ENCODE measurements around the gene CFB. TPM values are rescaled to one million over a fixed set of nuclear protein-coding genes. Genes with fewer than 3 reads are reported as not detected.
A peak's percentile ranks its signal among the peaks of the same experiment; 100 is the strongest.

CFB gene
- total and polyA plus RNA-seq, 7 experiments from 2014 or later, result 0.56 to 1.8 (median 1.4) TPM; not detected in 2

- intact Hi-C loops (cut with micrococcal nuclease), result loop anchor here (2.0 to 5.0 kb wide), 12 partner anchors 121 to 1746 kb away; partner anchors contain the start of genes AGPAT1 (in 2 of the 2), PRRC2A (in 2 of the 2), ATP6V1G2 (in 1 of the 2) and CSNK2B (in 1 of the 2)
- Mint-ChIP-seq H3K36me3 (peaks cover 21 to 46% (median 26%) of the 10 kb centered on the region in 5 donors), H3K4me3 (peak overlapping the region; percentile 91 to 100 (median 97)), H3K27ac (peak overlapping the region; percentile 91 to 99 (median 97)), H3K27me3 (no peaks in the 10 kb centered on the region), H3K4me1 (peaks cover 25 to 50% (median 39%) of the 10 kb centered on the region in 7 donors), H3K9me3 (no peaks in the 10 kb centered on the region)
- Histone ChIP-seq H3K27ac (ENCODE audit: low read depth, low read length) (peak overlapping the region; percentile 99), H3K4me1 (ENCODE audit: control insufficient read depth in 2 of 2, insufficient read depth in 2 of 2, low read length in 2 of 2) (peaks cover 18 to 20% of the 10 kb centered on the region in 2 donors), H3K36me3 (ENCODE audit: control insufficient read depth in 2 of 3, insufficient read depth in 3 of 3, low read length in 3 of 3) (peaks cover 15 to 72% (median 29%) of the 10 kb centered on the region in 3 experiments), H3K27me3 (ENCODE audit: control insufficient read depth in 2 of 2, insufficient read depth in 2 of 2, low read length in 2 of 2) (no peaks in the 10 kb centered on the region), H3K9me3 (ENCODE audit: control insufficient read depth in 2 of 3, low read length in 3 of 3) (no peaks in the 10 kb centered on the region), H3K4me3 (ENCODE audit: low read length) (peak overlapping the region; percentile 89)
- ATAC-seq, result no peak
- ChIA-PET POLR2A (interaction anchor here (0.6 to 6.1 kb wide), 11 partner anchors 14 to 1224 kb away, joined by 3 to 108 read pairs (median 4); partner anchors contain the start of genes ABHD16A, BAG6, DDX39B and DXO), CTCF (no interaction called here)
- no peak for DNase-seq
Observed at GRCh38 chr6:31958412-31958740, 12.5 kb downstream of the CFB start.

DNA sequence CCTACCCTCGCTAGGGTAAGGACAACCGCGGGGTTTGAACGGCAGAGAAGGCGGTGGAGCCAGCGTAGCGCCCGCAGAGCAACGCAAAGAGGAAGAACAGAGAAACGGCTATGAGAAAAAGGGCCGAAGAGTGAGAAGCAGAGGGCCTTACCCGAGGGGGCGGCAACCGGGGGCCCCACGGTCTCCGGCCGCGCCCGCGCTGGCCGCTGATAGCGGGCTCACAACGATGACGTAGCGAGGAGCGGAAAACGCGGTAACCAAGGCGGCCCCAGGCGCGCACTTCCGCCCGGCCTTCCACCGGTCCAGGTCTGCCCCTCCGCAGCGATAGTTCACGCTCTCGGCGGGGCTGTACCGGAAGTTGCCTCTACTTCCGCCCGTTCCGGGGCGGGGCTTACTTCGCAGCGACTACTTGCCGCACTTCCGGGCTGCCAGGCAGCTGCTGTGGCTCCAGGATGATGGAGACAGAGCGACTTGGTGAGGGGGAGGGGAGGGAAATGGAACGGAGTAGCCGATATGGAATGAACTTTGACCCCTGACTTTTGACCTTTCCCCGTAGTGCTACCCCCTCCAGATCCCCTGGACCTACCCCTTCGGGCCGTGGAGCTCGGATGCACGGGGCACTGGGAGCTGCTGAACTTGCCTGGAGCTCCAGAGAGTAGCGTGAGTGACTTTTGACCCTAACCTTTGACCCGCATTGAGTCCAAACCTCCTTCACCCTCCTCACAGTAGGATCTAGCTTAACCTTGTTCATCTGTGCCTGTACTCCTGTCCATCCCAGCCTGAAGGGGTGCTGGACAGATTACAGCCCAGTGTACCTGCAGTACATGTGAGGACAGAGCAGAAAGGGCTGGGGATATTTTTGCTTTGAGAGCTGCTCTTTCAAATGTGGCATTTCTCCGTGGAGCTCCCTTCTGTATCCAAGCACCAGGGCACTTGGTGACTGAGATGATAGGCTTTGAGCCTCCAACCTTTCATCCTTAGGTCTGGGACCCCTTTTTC lies 13.1 kb downstream of the CFB start, which contains the start of the genes NELFE and SKIC2:
NELFE (minus strand) TSS at position 231 of the 999 bp plus-strand sequence. CDS start 525 bp downstream, outside the sequence.
SKIC2 (plus strand) TSS at position 435 of the 999 bp plus-strand sequence; CDS start at position 453, 18 bp downstream.
- H3K4me1 Mint-ChIP-seq, result peaks cover 23 to 50% (median 39%) of the 10 kb centered on the region in 7 donors
- CTCF ChIA-PET, result interaction anchor here (1.0 to 1.4 kb wide), 3 partner anchors 9 to 62 kb away, joined by 3 to 10 read pairs (median 3); partner anchors contain the start of gene EHMT2
- intact Hi-C loops (cut with micrococcal nuclease), result loop anchor here (1.0 to 5.0 kb wide), 24 partner anchors 13 to 1898 kb away; partner anchors contain the start of genes AGPAT1 (in 2 of the 2), DXO (in 2 of the 2), PRRC2A (in 2 of the 2) and ATF6B (in 1 of the 2)

DNA sequence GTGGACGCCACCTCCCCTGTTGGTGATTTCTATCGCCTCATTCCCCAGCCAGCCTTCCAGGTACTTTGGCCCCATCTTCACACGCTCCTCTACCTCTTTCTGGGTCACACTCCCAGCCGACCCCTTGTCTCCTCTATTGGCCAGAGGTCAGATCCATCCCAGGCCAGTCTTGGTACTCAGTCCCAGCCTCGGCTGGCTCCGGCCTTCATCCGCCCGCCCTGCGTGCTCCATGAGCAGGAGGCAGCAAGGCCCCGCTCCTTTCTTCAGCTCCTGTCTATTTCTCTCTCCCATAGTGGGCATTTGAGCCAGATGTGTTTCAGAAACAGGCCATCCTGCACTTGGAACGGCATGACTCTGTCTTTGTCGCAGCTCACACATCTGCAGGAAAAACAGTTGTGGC lies 15.7 kb downstream of the CFB start:
- ATAC-seq, result no peak
- Mint-ChIP-seq H3K36me3 (peaks cover 9 to 48% (median 12%) of the 10 kb centered on the region in 5 donors), H3K9me3 (no peaks in the 10 kb centered on the region), H3K27ac (peak overlapping the region in 6 of 9 donors; percentile 19 to 93 (median 56)), H3K4me1 (peaks cover 23 to 50% (median 39%) of the 10 kb centered on the region in 7 donors), H3K27me3 (no peaks in the 10 kb centered on the region), H3K4me3 (peak overlapping the region in 3 of 10 donors; percentile 44 to 73 (median 51))
- no peaks in the 10 kb centered on the region for H3K27me3 ChIP-seq (ENCODE audit: control insufficient read depth in 2 of 2, insufficient read depth in 2 of 2, low read length in 2 of 2)
- no peak for DNase-seq
- peaks cover 15 to 68% (median 21%) of the 10 kb centered on the region in 3 experiments for H3K36me3 ChIP-seq (ENCODE audit: control insufficient read depth in 2 of 3, insufficient read depth in 3 of 3, low read length in 3 of 3)
- H3K9me3 ChIP-seq (ENCODE audit: control insufficient read depth in 2 of 3, low read length in 3 of 3), result no peaks in the 10 kb centered on the region
- POLR2A ChIA-PET, result interaction anchor here (2.0 kb wide), 1 partner anchor 10 kb away, joined by 10 read pairs; the partner anchor contains the start of gene DXO
- intact Hi-C loops (cut with micrococcal nuclease), result no loop called here
- CTCF ChIA-PET, result interaction anchor here (1.3 kb wide), 1 partner anchor 9 kb away, joined by 4 read pairs; no protein-coding TSS in a partner anchor
- H3K27ac ChIP-seq (ENCODE audit: low read depth, low read length), result no peak overlapping the region
- H3K4me1 ChIP-seq (ENCODE audit: control insufficient read depth in 2 of 2, insufficient read depth in 2 of 2, low read length in 2 of 2), result peaks cover 18 to 20% of the 10 kb centered on the region in 2 donors
- no peak overlapping the region for H3K4me3 ChIP-seq (ENCODE audit: low read length)

More for the DNA sequence above, 13.1 kb downstream of the CFB start, which contains the start of the genes NELFE and SKIC2:
- Mint-ChIP-seq H3K4me3 (peak within 1 kb of the TSS; percentile 91 to 100 (median 97)), H3K9me3 (no peaks in the 10 kb centered on the region), H3K27me3 (no peaks in the 10 kb centered on the region), H3K36me3 (peaks cover 15 to 44% (median 19%) of the 10 kb centered on the region in 5 donors), H3K27ac (peak within 1 kb of the TSS; percentile 91 to 99 (median 97))
- Histone ChIP-seq H3K4me1 (ENCODE audit: control insufficient read depth in 2 of 2, insufficient read depth in 2 of 2, low read length in 2 of 2) (peaks cover 18 to 20% of the 10 kb centered on the region in 2 donors), H3K4me3 (ENCODE audit: low read length) (peak within 1 kb of the TSS; percentile 89), H3K9me3 (ENCODE audit: control insufficient read depth in 2 of 3, low read length in 3 of 3) (no peaks in the 10 kb centered on the region), H3K27me3 (ENCODE audit: control insufficient read depth in 2 of 2, insufficient read depth in 2 of 2, low read length in 2 of 2) (no peaks in the 10 kb centered on the region), H3K27ac (ENCODE audit: low read depth, low read length) (peak within 1 kb of the TSS; percentile 99), H3K36me3 (ENCODE audit: control insufficient read depth in 2 of 3, insufficient read depth in 3 of 3, low read length in 3 of 3) (peaks cover 18 to 72% (median 30%) of the 10 kb centered on the region in 3 experiments)
- POLR2A ChIA-PET, result interaction anchor here (0.6 to 6.1 kb wide), 15 partner anchors 9 to 1225 kb away, joined by 3 to 108 read pairs (median 4); partner anchors contain the start of genes BAG6, DDX39B, DXO and EHMT2
- peak; percentile 94 to 99 (median 98) for DNase-seq
- peak; percentile 98 for ATAC-seq

DNA sequence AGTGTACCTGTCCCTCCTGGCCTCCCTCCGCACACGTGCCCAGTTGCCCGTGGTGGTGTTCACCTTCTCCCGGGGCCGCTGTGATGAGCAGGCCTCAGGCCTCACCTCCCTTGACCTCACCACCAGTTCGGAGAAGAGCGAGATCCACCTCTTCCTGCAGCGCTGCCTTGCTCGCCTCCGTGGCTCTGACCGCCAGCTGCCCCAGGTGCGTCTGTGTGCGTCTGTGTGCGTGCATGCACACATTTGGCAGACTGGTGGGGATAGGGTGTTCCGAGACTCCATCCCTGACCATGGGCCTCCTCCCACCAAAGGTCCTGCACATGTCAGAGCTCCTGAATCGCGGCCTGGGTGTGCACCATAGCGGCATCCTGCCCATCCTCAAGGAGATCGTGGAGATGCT lies 18.0 kb downstream of the CFB start:
- H3K4me3 ChIP-seq (ENCODE audit: low read length), result no peak overlapping the region
- Mint-ChIP-seq H3K27ac (peak overlapping the region in 3 of 9 donors; percentile 36 to 51 (median 38)), H3K36me3 (peaks cover 9 to 51% (median 17%) of the 10 kb centered on the region in 5 donors), H3K9me3 (no peaks in the 10 kb centered on the region), H3K27me3 (no peaks in the 10 kb centered on the region), H3K4me3 (no peak overlapping the region), H3K4me1 (peaks cover 17 to 30% (median 24%) of the 10 kb centered on the region in 7 donors)
- H3K36me3 ChIP-seq (ENCODE audit: control insufficient read depth in 2 of 3, insufficient read depth in 3 of 3, low read length in 3 of 3), result peaks cover 21 to 82% (median 26%) of the 10 kb centered on the region in 3 experiments
- ATAC-seq, result no peak
- no peaks in the 10 kb centered on the region for H3K27me3 ChIP-seq (ENCODE audit: control insufficient read depth in 2 of 2, insufficient read depth in 2 of 2, low read length in 2 of 2)
- peaks cover 9 to 11% of the 10 kb centered on the region in 2 donors for H3K4me1 ChIP-seq (ENCODE audit: control insufficient read depth in 2 of 2, insufficient read depth in 2 of 2, low read length in 2 of 2)
- ChIA-PET CTCF (interaction anchor here (0.7 kb wide), 1 partner anchor 12 kb away, joined by 3 read pairs; no protein-coding TSS in a partner anchor), POLR2A (interaction anchor here (0.5 to 1.2 kb wide), 3 partner anchors 8 to 303 kb away, joined by 3 to 5 read pairs (median 3); partner anchors contain the start of gene DXO)
- H3K27ac ChIP-seq (ENCODE audit: low read depth, low read length), result no peak overlapping the region
- no peak for DNase-seq
- intact Hi-C loops (cut with micrococcal nuclease), result no loop called here
- no peaks in the 10 kb centered on the region for H3K9me3 ChIP-seq (ENCODE audit: control insufficient read depth in 2 of 3, low read length in 3 of 3)

- POLR2A ChIA-PET, result interaction anchor here (0.6 kb wide), 1 partner anchor 166 kb away, joined by 3 read pairs; no protein-coding TSS in a partner anchor
- Mint-ChIP-seq H3K27me3 (no peaks in the 10 kb centered on the region), H3K27ac (no peak overlapping the region), H3K36me3 (peaks cover 9 to 50% (median 23%) of the 10 kb centered on the region in 5 donors), H3K4me3 (no peak overlapping the region), H3K4me1 (peaks cover 13 to 26% (median 18%) of the 10 kb centered on the region in 7 donors), H3K9me3 (no peaks in the 10 kb centered on the region)
- CTCF ChIA-PET, result no interaction called here
- Histone ChIP-seq H3K36me3 (ENCODE audit: control insufficient read depth in 2 of 3, insufficient read depth in 3 of 3, low read length in 3 of 3) (peaks cover 21 to 93% (median 30%) of the 10 kb centered on the region in 3 experiments), H3K4me3 (ENCODE audit: low read length) (no peak overlapping the region), H3K27me3 (ENCODE audit: control insufficient read depth in 2 of 2, insufficient read depth in 2 of 2, low read length in 2 of 2) (no peaks in the 10 kb centered on the region), H3K9me3 (ENCODE audit: control insufficient read depth in 2 of 3, low read length in 3 of 3) (no peaks in the 10 kb centered on the region), H3K4me1 (ENCODE audit: control insufficient read depth in 2 of 2, insufficient read depth in 2 of 2, low read length in 2 of 2) (peaks cover 3 to 5% of the 10 kb centered on the region in 2 donors), H3K27ac (ENCODE audit: low read depth, low read length) (no peak overlapping the region)
- no peak for DNase-seq
- no peak for ATAC-seq
- intact Hi-C loops (cut with micrococcal nuclease), result no loop called here
Observed at GRCh38 chr6:31965700-31966099, 19.8 kb downstream of the CFB start.

DNA sequence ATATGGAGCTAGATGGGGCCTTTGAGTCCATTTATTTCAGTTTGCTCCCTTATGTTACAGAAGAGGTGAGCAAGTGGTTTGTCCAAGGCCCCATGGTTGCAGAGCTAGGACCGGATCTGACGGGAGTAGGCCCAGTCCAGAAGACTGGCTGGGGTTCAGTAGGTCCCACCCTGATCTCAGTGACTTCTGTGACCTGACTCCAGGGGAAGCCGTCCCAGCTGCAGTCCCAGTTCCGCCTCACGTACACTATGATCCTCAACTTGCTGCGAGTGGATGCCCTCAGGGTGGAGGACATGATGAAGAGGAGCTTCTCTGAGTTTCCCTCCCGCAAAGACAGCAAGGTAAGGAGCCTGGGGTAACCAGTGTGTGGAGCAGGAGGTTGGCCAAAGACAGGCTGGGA lies 20.6 kb downstream of the CFB start:
- no peaks in the 10 kb centered on the region for H3K27me3 ChIP-seq (ENCODE audit: control insufficient read depth in 2 of 2, insufficient read depth in 2 of 2, low read length in 2 of 2)
- DNase-seq (no peak), ATAC-seq (no peak)
- H3K4me1 Mint-ChIP-seq, result peaks cover 13 to 25% (median 17%) of the 10 kb centered on the region in 7 donors
- peaks cover 21 to 85% (median 30%) of the 10 kb centered on the region in 3 experiments for H3K36me3 ChIP-seq (ENCODE audit: control insufficient read depth in 2 of 3, insufficient read depth in 3 of 3, low read length in 3 of 3)
- no peaks in the 10 kb centered on the region for H3K9me3 ChIP-seq (ENCODE audit: control insufficient read depth in 2 of 3, low read length in 3 of 3)
- no peak overlapping the region for H3K27ac ChIP-seq (ENCODE audit: low read depth, low read length)
- POLR2A ChIA-PET, result no interaction called here
- CTCF ChIA-PET, result interaction anchor here (0.6 to 0.7 kb wide), 2 partner anchors 282 to 1365 kb away, joined by 3 read pairs; no protein-coding TSS in a partner anchor
- H3K4me3 ChIP-seq (ENCODE audit: low read length), result no peak overlapping the region
- intact Hi-C loops (cut with micrococcal nuclease), result no loop called here
- peaks cover 8 to 47% (median 23%) of the 10 kb centered on the region in 5 donors for H3K36me3 Mint-ChIP-seq
- no peak overlapping the region for H3K27ac Mint-ChIP-seq
- no peaks in the 10 kb centered on the region for H3K27me3 Mint-ChIP-seq
- H3K9me3 Mint-ChIP-seq, result no peaks in the 10 kb centered on the region
- no peak overlapping the region for H3K4me3 Mint-ChIP-seq
- peaks cover 11 to 13% of the 10 kb centered on the region in 2 donors for H3K4me1 ChIP-seq (ENCODE audit: control insufficient read depth in 2 of 2, insufficient read depth in 2 of 2, low read length in 2 of 2)

Measured in naive thymus-derived CD4-positive, alpha-beta T cell (primary cell).